ENCODE data around the gene MAP3K2.

The MAP3K2 gene

GRCh38 chr2:127342101-127342500 lies 45.7 kb downstream of the MAP3K2 start:
- no peak overlapping the region for H3K27ac ChIP-seq (replicated peaks; ENCODE audit: low read length)
- no peak overlapping the region for H3K4me2 ChIP-seq (ENCODE audit: insufficient read depth, low read length, poor library complexity, severe bottlenecking)
- no CpG with 5 or more reads among the region's 1 CpG for WGBS, 2 donors (ENCODE audit: extremely low coverage in 2 of 2, insufficient read length in 2 of 2, insufficient replicate concordance in 1 of 2)
- no peak overlapping the region for H3K18ac ChIP-seq (ENCODE audit: low read length)
- H2BK120ac ChIP-seq (ENCODE audit: low read depth, low read length): no peak overlapping the region
- no peak overlapping the region for H2BK12ac ChIP-seq (ENCODE audit: low read length)
- H3K14ac ChIP-seq (ENCODE audit: low read length): no peak overlapping the region
- H2BK5ac ChIP-seq (ENCODE audit: low read length): no peak overlapping the region
- H3K36me3 ChIP-seq (replicated peaks in 1 of 2; ENCODE audit: control insufficient read depth in 2 of 2, insufficient read depth in 2 of 2, low read length in 2 of 2): peaks cover 2 to 47% of the 10 kb centered on the region in 2 donors
- H2AFZ ChIP-seq (ENCODE audit: low read length): no peak overlapping the region
- no peak overlapping the region for H3K9ac ChIP-seq (ENCODE audit: low read depth, low read length, poor library complexity)
- H2AK5ac ChIP-seq (ENCODE audit: low read depth, low read length): no peak overlapping the region
- H4K8ac ChIP-seq (ENCODE audit: low read depth, low read length): no peak overlapping the region
- H2BK15ac ChIP-seq (ENCODE audit: low read length): no peak overlapping the region
- H4K91ac ChIP-seq (ENCODE audit: low read depth, low read length, poor library complexity): no peak overlapping the region
- no peak overlapping the region for H3K4ac ChIP-seq (ENCODE audit: low read length)
- H3K4me1 ChIP-seq (ENCODE audit: control insufficient read depth in 2 of 2, insufficient read depth in 1 of 2, low read depth in 1 of 2, low read length in 2 of 2): no peaks in the 10 kb centered on the region
- no peaks in the 10 kb centered on the region for H3K79me1 ChIP-seq (ENCODE audit: low read depth, low read length)
- no peak for DNase-seq (ENCODE audit: low spot score)
- no peak overlapping the region for H3K23ac ChIP-seq (ENCODE audit: low read depth, low read length, poor library complexity)
- H3K4me3 ChIP-seq (ENCODE audit: low read length in 2 of 2): no peak overlapping the region
- peaks cover 0 to 6% of the 10 kb centered on the region in 2 donors for H3K9me3 ChIP-seq (replicated peaks in 1 of 2; ENCODE audit: control insufficient read depth in 2 of 2, insufficient read depth in 1 of 2, low read depth in 1 of 2, low read length in 2 of 2)
- H3K27me3 ChIP-seq (ENCODE audit: control insufficient read depth in 3 of 3, insufficient read depth in 3 of 3, low read depth in 1 of 3, low read length in 3 of 3): no peaks in the 10 kb centered on the region

GRCh38 chr2:127332335-127332734 lies 55.4 kb downstream of the MAP3K2 start:
- Histone ChIP-seq H3K9me3 (replicated peaks in 1 of 2; ENCODE audit: control insufficient read depth in 2 of 2, insufficient read depth in 1 of 2, low read depth in 1 of 2, low read length in 2 of 2) (no peaks in the 10 kb centered on the region), H3K9ac (ENCODE audit: low read depth, low read length, poor library complexity) (no peak overlapping the region), H2BK15ac (ENCODE audit: low read length) (no peak overlapping the region), H3K23ac (ENCODE audit: low read depth, low read length, poor library complexity) (no peak overlapping the region), H2AFZ (ENCODE audit: low read length) (no peak overlapping the region), H4K91ac (ENCODE audit: low read depth, low read length, poor library complexity) (no peak overlapping the region), H3K4me2 (ENCODE audit: insufficient read depth, low read length, poor library complexity, severe bottlenecking) (no peak overlapping the region), H3K4me1 (ENCODE audit: control insufficient read depth in 2 of 2, insufficient read depth in 1 of 2, low read depth in 1 of 2, low read length in 2 of 2) (no peaks in the 10 kb centered on the region), H3K18ac (ENCODE audit: low read length) (no peak overlapping the region), H2AK5ac (ENCODE audit: low read depth, low read length) (no peak overlapping the region), H3K27me3 (ENCODE audit: control insufficient read depth in 3 of 3, insufficient read depth in 3 of 3, low read depth in 1 of 3, low read length in 3 of 3) (no peaks in the 10 kb centered on the region), H3K36me3 (replicated peaks in 1 of 2; ENCODE audit: control insufficient read depth in 2 of 2, insufficient read depth in 2 of 2, low read length in 2 of 2) (peaks cover 2 to 83% of the 10 kb centered on the region in 2 donors), H2BK120ac (ENCODE audit: low read depth, low read length) (no peak overlapping the region), H3K14ac (ENCODE audit: low read length) (no peak overlapping the region), H4K8ac (ENCODE audit: low read depth, low read length) (no peak overlapping the region), H3K27ac (replicated peaks; ENCODE audit: low read length) (no peak overlapping the region), H3K79me1 (ENCODE audit: low read depth, low read length) (peaks cover 1% of the 10 kb centered on the region), H2BK12ac (ENCODE audit: low read length) (no peak overlapping the region), H3K4me3 (ENCODE audit: low read length in 2 of 2) (no peak overlapping the region), H3K4ac (ENCODE audit: low read length) (no peak overlapping the region), H2BK5ac (ENCODE audit: low read length) (no peak overlapping the region)
- DNase-seq (ENCODE audit: low spot score): no peak
- WGBS, 2 donors (ENCODE audit: extremely low coverage in 2 of 2, insufficient read length in 2 of 2, insufficient replicate concordance in 1 of 2): no CpG with 5 or more reads among the region's 1 CpG

GRCh38 chr2:127330753-127331152 lies 57.0 kb downstream of the MAP3K2 start:
- Histone ChIP-seq H4K91ac (ENCODE audit: low read depth, low read length, poor library complexity) (no peak overlapping the region), H3K4me2 (ENCODE audit: insufficient read depth, low read length, poor library complexity, severe bottlenecking) (no peak overlapping the region), H3K27ac (replicated peaks; ENCODE audit: low read length) (no peak overlapping the region), H2BK15ac (ENCODE audit: low read length) (no peak overlapping the region), H3K9me3 (replicated peaks in 1 of 2; ENCODE audit: control insufficient read depth in 2 of 2, insufficient read depth in 1 of 2, low read depth in 1 of 2, low read length in 2 of 2) (no peaks in the 10 kb centered on the region), H2AK5ac (ENCODE audit: low read depth, low read length) (no peak overlapping the region), H2BK5ac (ENCODE audit: low read length) (no peak overlapping the region), H2BK12ac (ENCODE audit: low read length) (no peak overlapping the region), H2BK120ac (ENCODE audit: low read depth, low read length) (no peak overlapping the region), H3K18ac (ENCODE audit: low read length) (no peak overlapping the region), H3K14ac (ENCODE audit: low read length) (no peak overlapping the region), H3K27me3 (ENCODE audit: control insufficient read depth in 3 of 3, insufficient read depth in 3 of 3, low read depth in 1 of 3, low read length in 3 of 3) (no peaks in the 10 kb centered on the region), H2AFZ (ENCODE audit: low read length) (no peak overlapping the region), H3K4me1 (ENCODE audit: control insufficient read depth in 2 of 2, insufficient read depth in 1 of 2, low read depth in 1 of 2, low read length in 2 of 2) (no peaks in the 10 kb centered on the region), H3K36me3 (replicated peaks in 1 of 2; ENCODE audit: control insufficient read depth in 2 of 2, insufficient read depth in 2 of 2, low read length in 2 of 2) (peaks cover 2 to 82% of the 10 kb centered on the region in 2 donors), H3K4ac (ENCODE audit: low read length) (no peak overlapping the region), H3K23ac (ENCODE audit: low read depth, low read length, poor library complexity) (no peak overlapping the region), H3K4me3 (ENCODE audit: low read length in 2 of 2) (no peak overlapping the region), H3K79me1 (ENCODE audit: low read depth, low read length) (peaks cover 1% of the 10 kb centered on the region), H3K9ac (ENCODE audit: low read depth, low read length, poor library complexity) (no peak overlapping the region), H4K8ac (ENCODE audit: low read depth, low read length) (no peak overlapping the region)
- DNase-seq (ENCODE audit: low spot score): no peak
- no CpG with 5 or more reads among the region's 1 CpG for WGBS, 2 donors (ENCODE audit: extremely low coverage in 2 of 2, insufficient read length in 2 of 2, insufficient replicate concordance in 1 of 2)

- Histone ChIP-seq H3K79me1 (ENCODE audit: low read depth, low read length) (no peaks in the 10 kb centered on the region), H2BK15ac (ENCODE audit: low read length) (no peak overlapping the region), H2BK120ac (ENCODE audit: low read depth, low read length) (no peak overlapping the region), H3K27me3 (ENCODE audit: control insufficient read depth in 3 of 3, insufficient read depth in 3 of 3, low read depth in 1 of 3, low read length in 3 of 3) (no peaks in the 10 kb centered on the region), H2BK5ac (ENCODE audit: low read length) (no peak overlapping the region), H3K9me3 (replicated peaks in 1 of 2; ENCODE audit: control insufficient read depth in 2 of 2, insufficient read depth in 1 of 2, low read depth in 1 of 2, low read length in 2 of 2) (peaks cover 0 to under 1% of the 10 kb centered on the region in 2 donors), H2BK12ac (ENCODE audit: low read length) (no peak overlapping the region), H3K4ac (ENCODE audit: low read length) (no peak overlapping the region), H3K4me1 (ENCODE audit: control insufficient read depth in 2 of 2, insufficient read depth in 1 of 2, low read depth in 1 of 2, low read length in 2 of 2) (no peaks in the 10 kb centered on the region), H3K4me2 (ENCODE audit: insufficient read depth, low read length, poor library complexity, severe bottlenecking) (no peak overlapping the region), H3K9ac (ENCODE audit: low read depth, low read length, poor library complexity) (no peak overlapping the region), H3K14ac (ENCODE audit: low read length) (no peak overlapping the region), H3K23ac (ENCODE audit: low read depth, low read length, poor library complexity) (no peak overlapping the region), H4K91ac (ENCODE audit: low read depth, low read length, poor library complexity) (no peak overlapping the region), H3K27ac (replicated peaks; ENCODE audit: low read length) (no peak overlapping the region), H2AK5ac (ENCODE audit: low read depth, low read length) (no peak overlapping the region), H3K4me3 (ENCODE audit: low read length in 2 of 2) (no peak overlapping the region), H3K18ac (ENCODE audit: low read length) (no peak overlapping the region), H3K36me3 (replicated peaks in 1 of 2; ENCODE audit: control insufficient read depth in 2 of 2, insufficient read depth in 2 of 2, low read length in 2 of 2) (peaks cover 5 to 78% of the 10 kb centered on the region in 2 donors), H4K8ac (ENCODE audit: low read depth, low read length) (no peak overlapping the region), H2AFZ (ENCODE audit: low read length) (no peak overlapping the region)
- no peak for DNase-seq (ENCODE audit: low spot score)
- no CpG with 5 or more reads among the region's 2 CpGs for WGBS, 2 donors (ENCODE audit: extremely low coverage in 2 of 2, insufficient read length in 2 of 2, insufficient replicate concordance in 1 of 2)
Measured at GRCh38 chr2:127326289-127326945, 61.4 kb downstream of the MAP3K2 start.
